DOHH2 (cell line): Measurements from ENCODE around the gene NSMCE3.

Experiments
- H3F3A ChIP-seq: fragments of 200-600 bp; sonication (generic), shearing (Covaris generic); 2 replicates; pipeline ENCODE4 v1.6.0; 2016; ENCODE audit warnings: antibody characterized with exemption, mild to moderate bottlenecking; ENCODE audit not compliant: control insufficient read depth, insufficient read depth
- H3K27ac ChIP-seq: fragments of 200-600 bp; sonication (generic); 2 replicates; pipeline ENCODE4 v1.5.1; 2014; ENCODE audit warnings: low read depth, mild to moderate bottlenecking, low read length, moderate library complexity
- H3K27me3 ChIP-seq: fragments of 200-600 bp; sonication (generic); 2 replicates; pipeline ENCODE4 v1.6.1; 2014; ENCODE audit warnings: mild to moderate bottlenecking, low read length, mixed read lengths; ENCODE audit not compliant: control insufficient read depth
- H3K36me3 ChIP-seq: fragments of 200-600 bp; sonication (generic); 2 replicates; pipeline ENCODE4 v1.6.1; 2014; ENCODE audit warnings: mild to moderate bottlenecking, low read length, moderate library complexity, mixed read lengths; ENCODE audit not compliant: control insufficient read depth
- H3K4me1 ChIP-seq: fragments of 200-600 bp; sonication (generic); 2 replicates; pipeline ENCODE4 v1.6.1; 2014; ENCODE audit warnings: mild to moderate bottlenecking, low read length, mixed read lengths; ENCODE audit not compliant: control insufficient read depth
- H3K4me2 ChIP-seq: fragments of 200-600 bp; sonication (generic); 2 replicates; pipeline ENCODE4 v1.6.0; 2014; ENCODE audit warnings: mild to moderate bottlenecking, low read length, moderate library complexity
- H3K4me3 ChIP-seq: fragments of 200-600 bp; sonication (generic); 2 replicates; pipeline ENCODE4 v1.5.1; 2014; ENCODE audit warnings: mild to moderate bottlenecking, low read length, mixed read lengths
- H3K79me2 ChIP-seq: fragments of 200-600 bp; sonication (generic); 2 replicates; pipeline ENCODE4 v1.6.1; 2014; ENCODE audit warnings: mild to moderate bottlenecking, low read length, mixed read lengths; ENCODE audit not compliant: control insufficient read depth
- H3K9me2 ChIP-seq: fragments of 200-600 bp; sonication (generic); replicated peaks from 2 replicates; pipeline ENCODE4 v1.6.1; 2014; ENCODE audit warnings: mild to moderate bottlenecking, low read length, mixed read lengths; ENCODE audit not compliant: control insufficient read depth
- H3K9me3 ChIP-seq: fragments of 200-600 bp; sonication (generic); 2 replicates; pipeline ENCODE4 v1.6.1; 2014; ENCODE audit warnings: antibody characterized with exemption, low read length, mixed read lengths; ENCODE audit not compliant: control insufficient read depth, insufficient read depth
- H4K20me1 ChIP-seq: fragments of 200-600 bp; sonication (generic); 2 replicates; pipeline ENCODE4 v1.6.0; 2014; ENCODE audit warnings: low read depth, mild to moderate bottlenecking, antibody characterized with exemption, low read length, moderate library complexity; ENCODE audit not compliant: control insufficient read depth, insufficient read depth
- EZH2phosphoT487 ChIP-seq: fragments of 200-600 bp; sonication (generic); IDR thresholded peaks from 2 replicates; pipeline ENCODE4 v1.6.1; 2017; ENCODE audit warnings: borderline replicate concordance, mild to moderate bottlenecking, antibody characterized with exemption, low read length, moderate library complexity, mixed read lengths
- TF ChIP-seq, protein P1 (sequence below): fragments of 200-600 bp; sonication (generic); IDR thresholded peaks from one replicate; pipeline ENCODE4 v1.5.1; 2014; ENCODE audit warnings: antibody characterized with exemption, mild to moderate bottlenecking, low read depth, low read length; ENCODE audit not compliant: poor library complexity, severe bottlenecking

Gene NSMCE3

DNA sequence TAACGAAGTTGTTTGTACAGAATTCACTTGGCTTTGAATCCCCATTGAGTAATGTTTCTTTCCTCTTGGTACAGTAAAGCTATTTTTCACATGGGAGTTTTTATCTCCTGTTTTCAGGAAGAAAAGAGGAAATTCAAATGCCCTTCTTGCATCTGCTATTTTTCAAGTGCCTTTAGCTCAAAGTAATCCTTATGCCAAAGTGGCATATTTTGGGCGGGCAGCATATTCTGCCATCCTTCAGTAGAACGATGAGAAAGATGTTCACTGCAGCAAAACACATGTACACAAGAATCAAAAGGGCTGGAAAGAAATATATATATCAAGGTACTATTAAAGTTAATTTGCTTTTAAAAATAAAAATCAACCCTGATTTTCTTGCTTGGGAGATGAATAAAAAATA is 5.3 kb upstream of the NSMCE3 start:
- H3K79me2 ChIP-seq, result no peaks in the 10 kb centered on the region
- TF ChIP-seq, protein P1, sequence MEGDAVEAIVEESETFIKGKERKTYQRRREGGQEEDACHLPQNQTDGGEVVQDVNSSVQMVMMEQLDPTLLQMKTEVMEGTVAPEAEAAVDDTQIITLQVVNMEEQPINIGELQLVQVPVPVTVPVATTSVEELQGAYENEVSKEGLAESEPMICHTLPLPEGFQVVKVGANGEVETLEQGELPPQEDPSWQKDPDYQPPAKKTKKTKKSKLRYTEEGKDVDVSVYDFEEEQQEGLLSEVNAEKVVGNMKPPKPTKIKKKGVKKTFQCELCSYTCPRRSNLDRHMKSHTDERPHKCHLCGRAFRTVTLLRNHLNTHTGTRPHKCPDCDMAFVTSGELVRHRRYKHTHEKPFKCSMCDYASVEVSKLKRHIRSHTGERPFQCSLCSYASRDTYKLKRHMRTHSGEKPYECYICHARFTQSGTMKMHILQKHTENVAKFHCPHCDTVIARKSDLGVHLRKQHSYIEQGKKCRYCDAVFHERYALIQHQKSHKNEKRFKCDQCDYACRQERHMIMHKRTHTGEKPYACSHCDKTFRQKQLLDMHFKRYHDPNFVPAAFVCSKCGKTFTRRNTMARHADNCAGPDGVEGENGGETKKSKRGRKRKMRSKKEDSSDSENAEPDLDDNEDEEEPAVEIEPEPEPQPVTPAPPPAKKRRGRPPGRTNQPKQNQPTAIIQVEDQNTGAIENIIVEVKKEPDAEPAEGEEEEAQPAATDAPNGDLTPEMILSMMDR, result no peak
- TF ChIP-seq EZH2phosphoT487, result no peak
- H3F3A ChIP-seq, result peaks cover 12% of the 10 kb centered on the region
- no peaks in the 10 kb centered on the region for H4K20me1 ChIP-seq
- no peak overlapping the region for H3K27ac ChIP-seq
- H3K4me2 ChIP-seq, result no peak overlapping the region
- peaks cover 4% of the 10 kb centered on the region; the same call in 1 of the 2 replicates for H3K36me3 ChIP-seq
- no peaks in the 10 kb centered on the region for H3K27me3 ChIP-seq
- H3K4me3 ChIP-seq, result no peak overlapping the region
- H3K4me1 ChIP-seq, result peaks cover 28% of the 10 kb centered on the region
- H3K9me2 ChIP-seq, result no peaks in the 10 kb centered on the region
- H3K9me3 ChIP-seq, result no peaks in the 10 kb centered on the region

DNA sequence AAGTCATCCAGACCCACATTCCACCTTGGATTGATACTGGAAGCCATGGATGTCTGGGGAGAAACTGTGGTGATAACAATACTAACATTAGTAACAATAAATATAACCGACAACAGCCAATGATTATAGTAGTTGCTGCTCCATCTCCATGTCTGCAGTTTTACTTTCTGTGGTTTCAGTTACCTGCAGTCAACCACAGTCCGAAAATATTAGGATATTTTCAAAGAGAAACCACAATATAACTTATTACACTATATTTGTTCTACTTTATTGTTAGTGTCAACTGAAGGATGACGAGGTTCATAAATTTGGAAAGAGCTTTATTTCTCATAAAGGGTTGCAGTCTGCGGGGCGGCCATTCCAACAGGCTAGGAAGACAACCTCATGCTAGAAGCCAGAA is 2.6 kb upstream of the NSMCE3 start:
- peaks cover 7% of the 10 kb centered on the region; the same call in 1 of the 2 replicates for H4K20me1 ChIP-seq
- no peak overlapping the region for H3K4me3 ChIP-seq
- peaks cover 24% of the 10 kb centered on the region for H3K79me2 ChIP-seq
- peaks cover 35% of the 10 kb centered on the region for H3K4me1 ChIP-seq
- H3K27me3 ChIP-seq, result no peaks in the 10 kb centered on the region
- no peaks in the 10 kb centered on the region for H3K9me2 ChIP-seq
- H3F3A ChIP-seq, result peaks cover 14% of the 10 kb centered on the region
- peak overlapping the region; percentile 86 for H3K4me2 ChIP-seq
- peaks cover 12% of the 10 kb centered on the region for H3K36me3 ChIP-seq
- no peak for TF ChIP-seq EZH2phosphoT487
- TF ChIP-seq, protein P1, result no peak
- H3K27ac ChIP-seq, result peak overlapping the region; percentile 98
- no peaks in the 10 kb centered on the region for H3K9me3 ChIP-seq

DNA sequence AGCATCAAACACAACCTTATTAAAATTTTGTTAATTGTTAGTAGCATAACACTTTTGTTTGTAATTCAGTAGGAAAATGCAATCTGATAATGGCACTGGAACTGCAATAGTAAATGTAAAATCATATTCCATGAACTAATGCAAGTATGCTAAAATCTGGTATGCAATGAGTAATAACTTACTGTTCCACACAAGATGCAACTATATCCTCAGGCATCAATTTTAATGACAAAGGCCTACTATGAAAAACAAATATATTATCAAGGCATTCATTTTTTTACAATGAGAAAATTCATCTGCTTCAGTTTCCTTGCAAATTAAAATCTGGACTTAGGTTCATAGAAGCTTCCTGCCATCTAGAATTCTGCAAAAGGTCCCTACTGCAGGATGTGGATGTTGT is 1.4 kb upstream of the NSMCE3 start:
- H3K4me3 ChIP-seq, result peak overlapping the region; percentile 96
- H3K9me3 ChIP-seq, result no peaks in the 10 kb centered on the region
- H3K36me3 ChIP-seq, result peaks cover 17% of the 10 kb centered on the region
- TF ChIP-seq, protein P1, result no peak
- no peak for TF ChIP-seq EZH2phosphoT487
- peak overlapping the region; percentile 98 for H3K27ac ChIP-seq
- H3K27me3 ChIP-seq, result no peaks in the 10 kb centered on the region
- H3F3A ChIP-seq, result peaks cover 14% of the 10 kb centered on the region
- H3K79me2 ChIP-seq, result peaks cover 36% of the 10 kb centered on the region
- peaks cover 46% of the 10 kb centered on the region for H3K4me1 ChIP-seq
- peaks cover 7% of the 10 kb centered on the region for H4K20me1 ChIP-seq
- H3K4me2 ChIP-seq, result peak overlapping the region; percentile 86
- H3K9me2 ChIP-seq, result no peaks in the 10 kb centered on the region
